ENCODE data around the gene RUBCN.
"Not testable (repeated sequence)": the region's sequence is repeated elsewhere in the genome, so short reads cannot be mapped to it uniquely, and the experiment has no call there.

The RUBCN gene

DNA sequence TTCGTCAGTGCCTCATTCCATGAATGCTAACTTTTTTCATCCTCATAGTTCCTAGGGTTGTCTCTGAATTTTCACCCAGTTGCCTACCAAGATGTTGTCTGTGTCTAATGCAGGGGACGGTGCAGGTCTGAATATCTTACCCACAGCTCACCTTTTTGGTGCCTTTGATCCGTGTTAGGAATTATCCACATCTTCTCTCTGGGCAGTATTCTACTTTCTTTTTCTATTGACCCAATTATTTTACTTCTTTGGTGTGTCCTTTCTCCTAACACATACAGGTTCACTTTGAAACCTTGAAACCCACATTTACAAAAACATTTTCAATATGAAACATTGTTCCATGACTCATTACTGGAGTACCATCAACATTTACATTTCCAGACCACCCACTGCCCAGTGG, 80.6 kb downstream of the RUBCN start:
- not testable (repeated sequence) for DNase-seq

DNA sequence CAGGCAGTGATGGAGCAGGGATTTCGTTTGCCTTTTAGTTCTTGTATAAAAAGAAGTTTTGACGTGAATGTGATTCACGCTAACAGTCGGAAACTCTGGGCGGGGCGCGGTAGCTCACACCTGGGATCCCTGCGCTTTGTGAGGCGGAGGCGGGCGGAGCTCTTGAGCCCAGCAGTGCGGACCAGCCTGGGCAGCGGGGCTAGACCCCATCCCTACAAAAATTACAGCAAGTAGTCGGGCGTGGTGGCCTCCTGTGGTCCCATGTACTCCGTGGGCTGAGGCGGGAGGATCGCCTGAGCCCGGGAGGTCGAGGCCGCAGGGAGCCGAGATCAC, 81.7 kb downstream of the RUBCN start:
- DNase-seq: not testable (repeated sequence)

DNA sequence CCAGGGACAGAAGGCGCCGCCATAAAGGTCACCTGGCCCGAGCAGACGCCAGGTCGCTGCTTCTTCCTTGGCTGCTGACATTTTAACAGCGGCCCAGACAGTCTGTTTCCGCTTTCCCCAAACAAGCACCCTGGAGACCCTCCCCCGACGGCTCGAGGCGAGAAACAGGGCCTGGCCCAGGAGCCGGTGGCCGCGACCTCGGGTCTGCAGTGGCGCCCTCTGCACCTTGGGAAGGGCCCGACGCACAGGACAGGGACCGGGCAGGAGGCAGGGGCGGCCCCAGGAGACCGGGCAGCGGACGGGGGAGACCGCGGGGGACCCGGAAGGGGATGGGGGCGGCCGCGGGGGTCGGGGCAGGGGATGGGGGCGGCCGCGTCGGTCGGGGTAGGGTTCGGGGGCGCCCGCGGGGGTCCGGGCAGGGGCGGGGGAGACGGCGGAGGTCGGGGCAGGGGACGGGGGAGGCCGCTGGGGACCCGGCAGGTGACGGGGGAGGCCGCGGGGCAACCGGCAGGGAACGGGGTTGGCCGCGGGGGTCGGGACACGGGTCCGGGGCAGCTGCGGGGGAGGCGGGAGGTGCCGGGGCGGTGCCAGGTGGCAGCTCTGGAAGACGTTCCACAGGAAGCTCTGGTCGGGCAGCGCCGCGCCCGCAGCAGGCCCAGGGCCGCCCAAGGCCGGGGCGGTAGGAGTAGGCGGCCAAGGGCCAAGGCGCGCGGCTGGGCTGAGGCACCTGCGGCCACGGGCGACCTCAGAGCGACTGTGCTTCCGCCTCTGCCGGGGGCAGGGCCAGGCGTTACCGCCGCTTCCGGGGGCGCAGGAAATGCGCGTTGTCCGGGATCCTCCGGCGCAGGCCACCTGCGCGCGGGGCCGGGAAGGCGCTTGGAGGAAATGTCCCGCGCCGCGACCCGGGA, 82.4 kb downstream of the RUBCN start:
- DNase-seq: peak; percentile 36

DNA sequence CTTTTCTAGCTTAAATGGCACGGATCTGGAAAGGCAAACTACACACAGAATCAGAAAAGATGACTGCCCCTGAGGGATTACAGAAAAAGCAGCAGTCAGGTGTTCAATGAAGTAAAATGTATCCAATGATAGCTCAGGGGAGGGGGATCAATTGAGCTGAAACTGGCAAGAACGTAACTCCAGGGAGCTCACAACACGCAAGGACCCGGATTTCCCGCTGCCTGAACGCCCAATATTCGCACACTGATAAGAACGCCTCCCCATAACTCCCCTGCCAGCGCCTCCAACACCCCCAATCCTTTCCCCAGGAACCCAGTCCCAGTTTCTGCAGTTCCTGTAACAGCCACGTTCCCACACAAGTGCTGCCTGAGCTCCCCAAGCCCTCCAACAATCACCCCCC, 83.8 kb downstream of the RUBCN start:
- not testable (repeated sequence) for DNase-seq

DNA sequence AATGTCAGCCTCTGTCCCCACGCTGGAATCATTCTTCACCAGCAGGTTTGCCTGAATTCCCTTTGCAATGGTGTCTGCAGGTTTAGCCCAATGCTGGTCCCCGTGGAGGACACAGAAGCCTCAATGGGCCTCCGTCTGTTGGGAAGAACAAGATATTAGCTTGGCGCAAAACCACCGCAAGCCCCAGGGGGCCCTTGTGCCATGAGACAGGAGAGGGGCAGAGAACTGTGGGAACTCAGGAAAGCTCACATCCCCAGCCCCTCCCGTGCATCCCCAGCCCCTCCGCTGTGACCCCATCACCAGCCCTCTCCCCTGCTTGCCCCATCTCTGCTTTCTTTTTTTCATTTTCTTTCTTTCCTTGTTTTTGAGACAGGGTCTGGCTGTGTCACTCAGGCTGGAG, 89.1 kb downstream of the RUBCN start:
- DNase-seq: not testable (repeated sequence)

GRCh38 chr3:197647191-197647590, 89.5 kb downstream of the RUBCN start:
- not testable (repeated sequence) for DNase-seq

GRCh38 chr3:197646294-197646693, 90.4 kb downstream of the RUBCN start:
- DNase-seq: not testable (repeated sequence)

GRCh38 chr3:197637556-197637955, 99.1 kb downstream of the RUBCN start:
- DNase-seq: not testable (repeated sequence)

DNA sequence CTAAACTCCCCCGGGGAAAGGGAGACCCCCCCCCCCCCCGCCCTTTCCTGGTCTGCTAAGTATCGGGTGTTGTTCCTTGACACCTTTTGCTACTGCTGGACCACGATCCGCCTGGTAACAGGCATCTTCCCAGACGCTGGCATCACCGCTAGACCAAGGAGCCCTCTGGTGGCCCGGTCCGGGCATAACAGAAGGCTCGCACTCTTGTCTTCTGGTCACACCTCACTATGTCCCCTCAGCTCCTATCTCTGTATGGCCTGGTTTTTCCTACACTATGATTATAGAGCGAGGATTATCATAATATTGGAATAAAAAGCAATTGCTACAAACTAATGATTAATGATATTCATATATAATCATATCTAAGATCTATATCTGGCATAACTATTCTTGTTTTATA, 104.7 kb downstream of the RUBCN start:
- DNase-seq: not testable (repeated sequence)

DNA sequence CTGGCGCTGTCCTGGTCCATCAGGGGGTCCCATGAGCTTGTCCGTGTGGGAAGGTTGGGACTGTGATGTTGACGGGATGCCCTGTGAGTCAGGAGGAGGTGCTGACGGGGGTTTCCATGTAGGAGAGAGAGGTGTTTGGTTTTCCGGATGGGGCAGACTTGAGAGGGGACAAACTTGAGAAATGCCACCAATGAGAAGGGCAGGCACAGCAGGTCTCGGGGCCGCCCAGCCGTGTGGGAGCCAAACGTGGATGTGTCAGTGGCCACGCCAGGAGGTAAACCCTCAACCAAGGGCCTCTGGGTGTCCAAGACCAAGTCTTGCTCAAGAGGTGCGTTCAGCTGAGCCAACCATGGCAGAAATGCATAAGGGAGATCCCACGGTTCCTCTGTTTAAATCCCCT, 105.9 kb downstream of the RUBCN start:
- DNase-seq: not testable (repeated sequence)

DNA sequence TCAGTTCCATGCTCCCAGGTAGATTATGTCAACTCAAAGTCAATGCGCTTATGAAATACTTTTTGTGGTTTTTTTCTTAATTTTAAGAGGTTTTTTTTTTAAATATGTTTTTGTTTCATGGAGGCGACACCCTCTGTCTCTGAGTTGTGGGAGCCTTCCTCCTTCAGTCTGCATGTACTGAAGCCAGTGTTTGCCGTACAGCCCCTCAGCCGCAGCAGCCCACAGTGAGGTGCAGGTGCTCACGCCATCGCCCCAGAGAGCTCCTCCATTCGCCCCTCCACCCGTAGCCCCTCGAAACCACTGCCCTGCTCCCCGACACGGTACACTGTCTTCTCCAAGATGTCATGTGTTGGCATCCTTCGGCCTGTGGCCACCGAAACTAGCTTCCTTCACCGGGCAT, 107.4 kb downstream of the RUBCN start:
- not testable (repeated sequence) for DNase-seq

GRCh38 chr3:197627772-197628523, 108.8 kb downstream of the RUBCN start:
- DNase-seq: peak; percentile 89

GRCh38 chr3:197627158-197627771, 109.4 kb downstream of the RUBCN start:
- DNase-seq: not testable (repeated sequence)

- not testable (repeated sequence) for DNase-seq
These were observed 110.1 kb downstream of the RUBCN start for GRCh38 chr3:197626404-197627157.

DNA sequence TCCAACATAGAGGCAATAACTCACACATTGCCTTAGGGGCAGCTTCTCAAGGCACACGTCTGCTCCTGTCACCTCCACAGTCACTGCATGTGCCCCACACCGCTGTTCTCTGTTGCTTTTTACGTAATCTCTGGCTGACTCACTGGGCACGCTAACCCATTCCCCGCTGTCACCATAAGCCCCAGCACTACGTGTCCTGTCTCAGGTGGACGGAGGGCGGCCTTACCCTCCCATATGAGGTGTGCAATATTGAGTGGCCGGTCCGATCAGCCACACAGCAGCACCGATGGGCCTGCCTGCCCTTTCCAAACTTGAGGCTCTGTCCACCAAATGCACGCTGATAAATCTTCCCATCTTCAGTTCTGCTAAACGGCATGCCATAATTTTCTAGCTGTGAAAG, 115.2 kb downstream of the RUBCN start:
- not testable (repeated sequence) for DNase-seq

Measured in stimulated activated CD4-positive, alpha-beta T cell treated with anti-CD3 and anti-CD28 coated beads, Interleukin-4, amount 100 ng/mL, for 24 hours (primary cell).